K562 treated with DMSO at 1 percent for 48 hours (cell line): ENCODE measurements around the gene OR11H1. TPM values are rescaled to one million over a fixed set of nuclear protein-coding genes. Genes with fewer than 3 reads are reported as not detected.

Experiments
- total RNA-seq: library from RNA; unstranded; fragments of 300-600 nt; gene quantifications from 2 replicates; pipeline ENCODE4 v1.2.3, GENCODE V29; 2022; ENCODE audit warnings: low replicate concordance; ENCODE audit errors: extremely low read depth

Gene OR11H1, protein sequence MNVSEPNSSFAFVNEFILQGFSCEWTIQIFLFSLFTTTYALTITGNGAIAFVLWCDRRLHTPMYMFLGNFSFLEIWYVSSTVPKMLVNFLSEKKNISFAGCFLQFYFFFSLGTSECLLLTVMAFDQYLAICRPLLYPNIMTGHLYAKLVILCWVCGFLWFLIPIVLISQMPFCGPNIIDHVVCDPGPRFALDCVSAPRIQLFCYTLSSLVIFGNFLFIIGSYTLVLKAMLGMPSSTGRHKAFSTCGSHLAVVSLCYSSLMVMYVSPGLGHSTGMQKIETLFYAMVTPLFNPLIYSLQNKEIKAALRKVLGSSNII
- total RNA-seq = not detected in 2 replicates

DNA sequence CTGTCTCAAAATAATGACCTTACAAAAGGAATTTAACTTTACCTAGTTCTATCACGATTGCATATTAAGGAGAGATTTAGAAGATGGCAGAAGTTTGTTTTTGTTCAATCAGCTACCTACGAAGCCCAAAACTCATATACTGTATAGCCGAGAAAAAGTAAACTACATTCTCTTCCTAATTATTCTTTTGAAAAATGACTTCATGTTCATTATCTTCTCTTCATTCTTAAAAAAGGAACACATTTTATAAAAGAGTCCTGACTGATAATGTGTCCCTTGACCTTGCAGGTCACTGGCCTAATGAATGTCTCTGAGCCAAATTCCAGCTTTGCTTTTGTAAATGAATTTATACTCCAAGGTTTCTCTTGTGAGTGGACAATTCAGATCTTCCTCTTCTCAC lies at the start of gene OR11H1:
TSS of gene OR11H1 (plus strand) at position 301 of the 400 bp plus-strand sequence. CDS start at position 301, 0 bp downstream.

Other genes starting within 250 kb of the OR11H1 start
- gene POTEH, start 161.8 kb downstream of the OR11H1 start, total RNA-seq = not detected in 2 replicates